Stimulated activated CD8-positive, alpha-beta memory T cell treated with anti-CD3 and anti-CD28 coated beads, Interleukin-7, amount 100 ng/mL, for 24 hours (primary cell): ENCODE measurements around the gene LMO3.

Experiments
- DNase-seq: peaks from one replicate; pipeline ENCODE4 v3.0.0-alpha.2; 2020; ENCODE audit warnings: low read depth

LMO3 gene

DNA sequence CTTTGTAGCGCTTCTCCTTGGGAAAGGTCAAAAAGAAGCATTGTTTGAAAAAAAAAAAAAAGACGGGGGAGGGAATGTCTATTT lies at the start of gene LMO3:
TSS of gene LMO3 (minus strand) at position 46 of the 84 bp plus-strand sequence. CDS start 5,302 bp downstream, outside the sequence.
- no peak for DNase-seq

DNA sequence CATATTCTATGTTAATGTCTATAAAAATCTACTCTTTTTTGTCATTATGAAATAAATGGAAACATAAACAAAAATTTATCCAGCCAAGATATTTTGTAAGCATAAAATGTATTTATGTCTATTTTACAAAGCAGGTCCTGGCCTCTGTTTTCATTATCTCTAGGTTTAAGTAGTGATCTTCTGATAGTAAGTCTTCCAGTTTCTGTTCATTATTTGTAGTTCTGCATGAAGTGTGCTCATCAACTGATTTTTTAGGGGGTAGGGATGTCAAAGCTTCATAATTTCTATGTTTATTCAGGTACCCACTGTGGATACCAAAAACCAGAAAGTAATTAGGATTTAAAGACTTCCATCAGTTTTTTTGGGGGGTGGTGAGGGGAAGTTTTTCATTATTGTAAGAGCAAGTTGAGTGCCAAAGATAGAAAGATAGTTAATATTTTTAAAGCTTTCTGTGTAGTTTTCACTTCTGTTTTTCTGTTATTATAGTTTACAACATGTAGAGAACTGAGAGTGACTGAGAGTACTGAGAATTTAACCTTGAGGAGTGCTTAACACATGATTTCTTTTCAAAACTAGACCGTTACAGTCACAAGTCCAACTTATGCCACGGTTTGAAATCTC lies 30.6 kb upstream of the LMO3 start:
- no peak for DNase-seq

DNA sequence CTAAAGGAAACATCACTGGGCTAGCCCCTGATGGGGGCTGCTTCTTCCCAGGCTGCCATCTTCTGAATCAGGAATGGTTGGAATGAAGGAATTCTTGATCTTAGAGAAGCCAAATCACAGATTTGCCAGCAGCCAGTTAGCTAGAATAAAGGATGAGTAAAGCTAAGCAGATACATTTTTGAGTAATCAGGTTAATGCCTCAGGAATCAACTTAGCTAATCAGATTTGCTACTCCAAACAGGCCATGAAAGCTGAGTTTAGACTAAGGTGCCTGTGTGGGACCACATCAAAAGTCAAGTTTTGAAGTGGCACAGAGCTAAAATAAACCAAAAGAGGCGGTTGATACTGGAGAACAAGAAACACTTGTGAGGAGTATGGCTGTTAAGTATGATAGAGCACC lies 28.8 kb upstream of the LMO3 start:
- no peak for DNase-seq

DNA sequence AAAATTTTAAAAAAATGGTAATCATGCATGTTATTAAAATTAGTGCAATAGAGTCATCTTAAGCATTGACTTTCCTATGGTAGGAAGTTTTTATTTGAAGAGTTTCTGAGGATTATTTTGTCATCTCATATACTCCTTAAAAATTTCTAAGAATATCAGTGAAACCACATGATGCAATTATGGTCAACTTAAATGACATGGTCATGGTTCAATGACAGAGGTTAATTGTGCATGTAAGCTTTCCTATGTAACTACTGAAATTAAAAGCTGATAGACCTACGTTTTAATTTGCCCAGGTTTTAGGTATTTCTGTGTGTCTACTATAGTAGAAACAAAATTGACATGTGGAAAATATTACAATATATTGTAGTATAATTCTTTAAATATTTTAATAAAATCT lies 21.0 kb upstream of the LMO3 start:
- no peak for DNase-seq

DNA sequence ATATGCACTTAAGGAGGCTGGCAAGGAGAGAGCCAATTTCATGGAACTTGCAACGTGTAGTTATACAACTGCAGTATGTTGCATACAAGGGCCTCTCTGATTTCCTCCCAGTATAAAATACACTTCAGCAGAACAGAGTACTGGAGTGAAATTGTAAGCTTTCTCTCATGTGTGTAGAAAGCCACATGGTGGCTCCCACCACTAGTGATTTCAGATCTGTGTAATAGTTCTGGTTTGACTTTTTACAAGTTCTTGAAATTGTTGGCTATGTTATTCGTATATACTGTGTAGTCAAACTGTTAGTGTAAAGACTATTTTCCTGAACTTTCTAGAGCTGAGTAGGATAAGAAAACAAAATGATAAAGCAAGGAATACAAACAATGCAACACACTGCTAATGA lies 16.4 kb upstream of the LMO3 start:
- no peak for DNase-seq

DNA sequence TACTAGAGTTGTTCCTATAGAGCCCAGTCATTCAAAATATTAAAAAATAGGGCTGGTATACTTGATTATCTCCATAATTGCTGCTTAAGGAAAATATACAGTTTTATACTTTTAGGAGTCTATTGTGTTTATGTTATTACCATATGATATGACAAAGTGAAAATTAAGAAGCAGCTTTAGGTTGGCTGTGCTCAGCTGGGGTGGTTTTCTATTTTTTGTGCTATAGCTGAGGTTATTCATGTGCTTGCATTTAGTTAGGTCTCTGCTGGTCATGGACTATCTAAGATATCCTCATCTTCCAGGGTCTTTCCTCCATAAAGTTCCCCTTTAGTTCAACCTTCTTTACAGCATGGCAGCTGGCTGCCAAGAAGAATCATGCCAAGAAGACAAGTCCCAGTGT lies 13.6 kb upstream of the LMO3 start:
- no peak for DNase-seq

DNA sequence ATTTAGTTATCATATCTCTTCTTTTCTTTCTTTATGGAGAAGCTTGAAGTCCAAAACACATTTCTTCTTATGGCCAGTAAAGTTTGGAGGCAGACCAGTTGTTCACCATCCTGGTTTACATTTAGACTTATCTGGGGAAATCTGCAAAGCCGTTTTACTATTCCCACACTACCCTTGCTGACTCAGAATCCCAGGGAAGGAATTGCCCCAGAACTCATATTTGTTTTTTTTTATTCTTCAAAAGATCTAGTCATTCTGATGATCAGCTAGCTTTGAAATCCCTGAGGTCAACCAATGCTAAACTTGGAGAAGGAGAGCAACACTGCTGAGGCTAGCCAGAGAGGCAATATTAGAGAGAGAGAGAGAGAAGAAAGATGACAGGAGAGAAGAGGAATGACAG lies 12.3 kb upstream of the LMO3 start:
- no peak for DNase-seq

DNA sequence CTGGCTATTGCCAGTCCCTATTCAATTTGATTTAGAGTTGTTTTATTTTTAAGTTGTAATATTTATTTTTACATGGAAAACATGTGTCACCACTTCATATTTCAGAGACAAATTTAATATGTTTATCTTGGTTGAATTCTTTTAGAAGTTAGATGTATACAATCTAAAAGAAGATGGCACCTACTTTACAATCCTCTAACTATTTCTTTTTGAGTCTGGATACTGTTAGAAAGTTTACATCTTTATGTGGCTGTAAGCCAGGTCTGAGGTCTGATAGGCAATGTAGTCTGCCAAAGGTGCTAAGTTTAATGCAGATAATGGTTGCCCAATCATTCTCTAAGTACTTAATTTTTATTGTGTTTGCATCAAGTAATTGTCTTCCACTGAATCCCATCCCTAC lies 7.2 kb upstream of the LMO3 start:
- no peak for DNase-seq

DNA sequence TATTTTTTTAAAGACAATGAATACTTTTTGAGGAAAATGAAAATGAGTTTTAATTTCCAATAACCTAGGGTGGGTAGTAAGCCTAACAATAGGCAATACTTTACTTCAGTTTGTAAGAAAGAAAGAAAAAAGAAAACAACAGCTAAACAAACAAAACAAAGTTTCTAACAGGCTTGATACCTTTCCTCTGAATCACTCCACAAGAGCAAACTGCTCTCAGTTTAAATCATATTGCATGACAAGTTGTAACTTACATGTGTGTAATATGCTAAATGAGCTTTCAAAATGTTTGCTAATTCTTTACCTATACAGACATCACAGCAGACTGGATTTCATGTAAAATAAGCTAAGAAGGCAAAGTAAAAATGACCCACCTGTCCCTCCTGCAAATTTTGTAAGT lies 6.7 kb upstream of the LMO3 start:
- no peak for DNase-seq

DNA sequence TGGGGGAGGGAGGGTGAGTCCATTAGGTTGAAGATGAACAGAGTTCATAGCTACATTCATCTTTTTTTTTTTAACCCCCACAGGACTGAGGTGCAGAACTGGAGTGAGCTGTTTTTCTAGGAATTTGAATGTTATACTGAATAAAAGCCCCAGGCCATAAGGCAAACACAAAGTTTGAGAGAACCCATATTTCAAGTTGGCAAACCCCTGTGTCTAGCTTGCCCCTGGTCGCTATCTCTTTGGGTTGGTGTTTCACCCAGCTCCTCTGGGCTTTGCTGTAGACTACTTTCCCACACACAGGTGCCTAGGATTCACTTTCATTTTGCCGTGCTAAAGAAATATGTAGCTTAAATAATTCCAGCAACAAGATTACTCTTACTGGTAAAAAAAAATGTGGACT lies 5.2 kb upstream of the LMO3 start:
- no peak for DNase-seq

DNA sequence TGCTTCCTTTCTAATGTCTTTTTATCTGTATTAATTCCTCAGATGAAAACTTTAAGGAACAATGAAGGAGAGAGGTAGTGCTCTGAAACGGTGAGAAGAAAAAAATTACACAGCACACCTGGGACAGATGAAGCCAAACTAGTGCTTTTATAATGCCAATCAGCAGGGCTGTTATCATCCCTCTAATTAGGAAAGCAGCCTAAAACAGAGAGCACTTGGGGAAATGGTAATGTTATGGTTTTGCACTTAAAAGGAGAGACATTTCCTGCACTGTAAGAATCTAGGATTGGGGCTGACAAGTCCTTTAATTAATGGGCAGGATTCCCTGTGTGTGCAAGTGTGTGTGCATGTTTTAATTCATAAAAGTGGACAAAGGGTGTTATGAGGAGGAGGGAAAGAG lies 4.8 kb upstream of the LMO3 start:
- no peak for DNase-seq

DNA sequence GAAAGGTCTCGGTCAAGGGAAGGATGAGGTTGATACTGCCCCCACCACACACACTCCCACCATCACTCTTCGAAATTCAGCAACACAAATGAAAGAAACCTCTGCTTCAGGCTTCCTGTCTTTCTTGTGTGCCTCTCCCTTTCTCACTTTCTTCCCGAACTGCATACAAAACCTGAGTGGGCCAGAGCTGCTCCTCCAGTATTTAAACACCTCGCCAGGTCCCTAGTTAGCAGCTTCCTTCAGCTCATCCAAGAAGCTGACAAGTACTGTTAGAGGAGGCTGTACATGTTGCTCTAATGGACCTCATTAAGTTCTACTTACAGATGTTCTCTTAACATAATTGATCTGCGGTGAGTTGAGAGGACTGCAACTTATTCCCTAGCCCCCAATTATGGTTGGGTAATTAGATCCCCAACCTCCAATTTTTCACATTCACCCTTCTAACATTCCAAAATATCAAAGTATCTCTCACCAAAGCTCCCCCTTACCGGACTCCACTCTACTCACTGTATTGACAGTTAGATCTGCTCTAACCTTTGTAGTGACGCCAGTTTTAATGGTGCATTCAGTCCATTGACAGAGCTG lies 4.1 kb upstream of the LMO3 start:
- no peak for DNase-seq

DNA sequence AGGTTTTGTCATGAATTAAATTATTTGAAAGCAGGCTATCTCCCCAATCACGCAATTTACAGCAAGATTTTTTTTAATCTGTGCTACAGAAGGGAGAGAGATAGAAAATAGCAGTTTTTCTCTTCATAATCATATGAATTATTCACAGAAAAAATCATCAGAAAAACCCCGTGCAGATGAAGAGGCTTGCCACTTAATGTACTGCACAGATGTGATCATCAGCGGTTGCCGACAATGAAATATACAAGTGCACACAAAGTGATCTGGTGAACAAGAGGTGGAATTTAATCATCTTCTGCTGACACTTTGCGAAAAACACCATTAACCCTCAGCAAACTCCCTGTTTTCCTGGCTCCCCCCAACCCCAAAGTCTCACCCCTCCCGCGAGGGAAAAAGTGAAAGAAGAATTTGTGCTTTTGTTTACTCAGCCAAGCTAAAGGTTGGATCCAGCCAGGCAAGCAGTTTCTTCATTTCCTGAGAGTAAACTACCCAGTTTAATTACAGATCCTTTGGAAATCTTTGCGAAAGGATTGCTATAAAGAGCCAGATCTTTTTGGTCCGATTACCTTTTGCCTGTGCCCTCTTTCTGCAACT lies 3.1 kb upstream of the LMO3 start:
- no peak for DNase-seq

DNA sequence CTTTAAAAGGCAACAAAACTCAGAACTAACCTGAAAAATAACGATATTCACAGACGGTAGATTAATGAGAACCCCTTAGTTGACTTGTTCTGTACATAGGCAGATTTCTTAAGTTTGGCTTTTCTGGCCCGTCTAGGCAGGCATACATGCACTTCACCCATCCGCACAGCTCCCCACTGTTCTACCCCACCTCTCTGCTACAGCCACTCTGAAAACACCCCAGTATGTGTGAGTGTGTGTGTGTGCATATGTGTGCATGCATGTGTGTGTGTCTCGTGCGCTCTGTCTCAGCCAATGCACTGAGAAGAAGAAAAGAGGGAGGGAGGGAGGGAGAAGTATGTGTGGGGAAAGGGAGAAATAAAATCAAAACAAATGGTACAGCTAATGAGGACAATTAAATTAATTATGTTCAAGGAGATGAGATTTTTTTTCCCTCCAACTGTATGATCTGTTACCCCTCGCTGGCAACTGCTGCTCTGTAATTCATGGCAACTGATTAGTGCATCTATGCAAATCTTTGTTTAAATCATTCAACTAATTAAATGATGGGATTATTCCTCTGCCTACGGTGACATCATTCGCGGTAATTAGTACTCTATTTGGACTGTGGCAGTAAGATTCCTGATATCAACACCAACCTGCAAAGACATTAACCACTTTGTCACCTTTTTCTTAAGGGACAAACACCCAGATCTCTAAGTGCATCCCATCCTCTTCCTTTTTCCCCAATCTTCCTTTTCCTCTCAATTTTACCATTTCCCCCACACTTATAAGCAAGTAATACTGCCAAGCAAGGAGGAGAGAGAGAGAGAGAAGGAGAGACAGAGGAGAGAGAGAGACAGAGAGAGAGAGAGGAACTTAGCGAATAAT lies 2.2 kb upstream of the LMO3 start:
- no peak for DNase-seq

DNA sequence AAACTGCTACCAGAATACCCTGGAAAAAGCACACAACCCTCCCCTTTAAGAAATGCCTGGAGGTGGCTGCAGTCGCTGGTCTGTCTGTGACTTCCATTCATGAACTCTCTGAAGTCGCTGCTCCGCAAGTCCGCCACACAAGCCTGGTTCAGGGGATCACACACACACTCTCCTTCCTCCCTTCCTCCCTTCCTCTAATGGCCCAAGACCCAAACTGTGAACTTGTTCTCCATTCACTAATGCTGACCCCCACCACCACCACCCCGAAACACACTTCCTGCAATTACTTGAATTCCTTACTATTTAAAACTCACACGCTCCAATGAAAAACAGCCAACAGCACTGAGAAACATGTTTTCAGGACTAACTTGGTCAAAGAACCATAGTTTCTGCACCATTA lies 1.0 kb upstream of the LMO3 start:
- no peak for DNase-seq

DNA sequence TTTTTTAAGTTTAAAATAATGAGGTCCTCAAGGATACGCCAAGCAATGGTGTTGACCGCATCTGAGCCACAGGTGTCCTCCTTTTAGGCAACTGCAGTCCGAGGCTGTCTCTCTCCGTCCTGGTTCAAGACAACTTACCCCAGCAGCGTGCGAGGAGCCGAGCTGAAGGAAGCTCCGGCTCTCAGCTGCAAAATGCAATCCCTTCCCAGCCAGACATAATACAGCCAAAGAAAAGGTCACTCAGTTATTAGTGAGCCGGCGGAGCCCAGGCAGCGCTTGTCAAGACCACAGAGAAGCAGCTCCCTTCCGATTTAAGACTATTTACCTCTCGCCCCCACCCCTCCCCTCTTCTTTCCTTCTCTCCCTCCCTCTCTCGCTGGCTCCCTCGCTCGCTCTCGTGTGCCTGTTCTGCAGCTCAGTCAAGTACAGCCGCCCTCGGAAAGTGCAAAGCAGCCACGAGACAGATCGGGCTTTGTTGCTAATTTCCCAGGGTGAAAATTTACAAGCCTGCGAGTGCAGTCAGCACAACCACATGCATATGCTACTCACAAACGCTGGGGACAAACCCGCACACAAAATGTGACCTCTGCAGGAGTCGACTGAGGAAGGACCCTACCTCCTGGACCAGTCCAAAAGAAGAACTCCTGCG lies 363 bp upstream of the LMO3 start:
- no peak for DNase-seq

DNA sequence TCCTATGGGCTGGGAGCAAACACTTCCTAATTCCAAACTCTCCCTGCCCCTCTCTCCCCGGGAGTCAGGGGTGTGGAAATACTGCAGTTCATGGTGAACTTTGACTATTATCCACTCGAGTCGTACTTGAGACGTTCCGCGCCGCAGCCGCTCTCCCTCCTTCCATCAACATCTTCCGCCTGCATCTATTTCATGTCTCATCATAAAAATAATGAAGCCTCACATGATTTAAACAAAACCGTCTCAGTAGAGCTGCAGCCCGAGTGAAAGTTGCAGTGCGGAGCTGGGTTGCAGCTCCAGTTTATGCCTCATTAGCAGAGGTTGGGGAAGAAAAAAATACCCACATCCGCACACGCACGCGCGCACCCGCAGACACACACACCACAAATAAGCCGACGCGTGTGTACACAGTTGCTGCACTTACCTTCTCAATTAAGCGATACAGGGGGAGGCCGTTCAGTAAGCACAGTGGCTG lies 283 bp downstream of the LMO3 start:
- DNase-seq: no peak

DNA sequence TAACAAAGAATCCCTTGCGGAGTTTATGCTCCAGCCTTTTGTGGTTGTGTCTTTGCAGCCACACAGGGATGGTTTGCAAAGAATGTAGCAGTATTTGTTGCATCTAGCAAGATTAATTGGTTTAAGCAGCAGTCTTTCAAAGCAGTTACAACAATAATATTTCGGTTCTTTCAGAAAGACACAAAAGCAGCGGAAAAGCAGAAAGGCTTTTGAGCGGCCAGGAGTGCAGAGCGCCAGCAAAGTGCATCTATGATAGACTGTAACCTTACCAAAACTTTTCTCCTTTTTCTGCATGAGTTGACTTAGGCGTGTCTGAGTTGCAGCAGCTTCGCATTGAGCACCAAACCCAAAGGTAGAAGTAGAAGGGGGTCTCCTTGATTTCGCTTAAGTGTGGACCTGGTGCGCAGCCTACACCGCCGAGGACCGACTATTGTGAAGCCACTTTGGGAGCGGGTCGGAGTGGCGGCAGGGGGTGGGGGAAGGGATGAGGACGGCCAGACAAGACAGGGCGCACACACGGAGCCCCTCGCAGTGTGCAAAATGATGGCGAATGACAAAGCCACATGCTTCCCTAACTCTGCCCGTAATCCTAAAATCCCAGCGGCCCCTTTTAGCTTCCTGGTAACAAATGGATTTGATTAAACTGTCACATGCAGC lies 1.2 kb downstream of the LMO3 start:
- no peak for DNase-seq

DNA sequence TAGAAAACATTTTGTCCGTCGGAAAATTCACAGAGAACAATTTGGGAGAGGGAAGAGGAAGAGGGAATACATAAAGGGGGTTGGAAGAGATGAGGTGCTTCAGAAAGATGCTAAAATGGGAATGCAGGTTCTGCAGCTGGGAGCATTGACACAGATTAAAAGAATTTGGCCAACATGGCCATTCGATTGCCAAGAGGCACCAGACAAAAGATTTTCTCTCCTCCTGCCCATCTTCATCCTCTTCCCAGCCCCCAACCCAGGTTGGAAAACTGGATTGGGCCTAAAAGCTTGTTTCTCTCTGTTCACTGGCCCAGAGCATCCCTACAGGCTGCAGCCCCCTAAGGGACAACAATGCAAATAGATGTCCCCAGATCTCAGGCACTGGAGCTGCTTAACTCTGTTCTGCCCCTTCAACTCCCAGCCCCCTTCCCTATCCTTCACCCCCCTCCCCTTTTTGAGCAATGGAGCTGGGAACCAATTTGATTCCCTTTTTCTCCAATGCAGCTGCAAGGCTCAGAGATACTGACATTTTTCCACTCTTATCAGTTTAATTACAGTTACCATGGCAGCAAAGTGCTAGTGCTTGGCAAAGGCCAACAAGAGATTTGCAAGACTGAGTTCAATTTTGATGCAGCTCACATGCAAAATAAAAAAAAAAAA lies 1.9 kb downstream of the LMO3 start:
- DNase-seq: no peak

DNA sequence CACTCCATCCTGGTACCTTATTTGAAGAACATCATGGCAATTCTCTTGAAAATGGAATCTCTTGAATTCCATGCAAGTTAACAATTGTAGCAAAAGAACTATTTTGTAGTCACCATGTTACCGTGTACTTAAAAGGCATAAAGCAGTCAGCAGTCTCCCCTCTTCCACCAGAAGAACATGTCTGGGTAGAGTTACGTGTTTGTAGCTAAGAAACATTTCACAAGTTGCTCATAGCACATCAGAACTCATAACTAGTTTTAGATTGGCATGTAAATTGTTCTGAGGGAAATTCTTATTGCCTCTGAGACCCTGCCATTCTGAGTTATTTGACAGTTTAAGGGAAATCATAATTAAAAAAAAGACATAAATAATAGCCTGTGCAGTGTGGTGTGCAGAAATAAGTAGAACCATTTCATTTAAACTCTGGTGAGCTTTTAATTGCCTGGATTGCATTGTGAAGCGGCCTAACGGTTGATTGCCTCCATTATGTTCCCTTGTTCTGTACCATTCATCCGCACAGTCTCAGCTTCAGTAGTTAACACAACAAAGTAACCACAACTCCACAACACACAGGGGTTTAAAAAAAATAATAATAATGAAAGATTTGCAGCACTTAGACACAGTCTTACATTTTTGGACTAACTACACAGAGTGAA lies 2.6 kb downstream of the LMO3 start:
- DNase-seq: no peak

DNA sequence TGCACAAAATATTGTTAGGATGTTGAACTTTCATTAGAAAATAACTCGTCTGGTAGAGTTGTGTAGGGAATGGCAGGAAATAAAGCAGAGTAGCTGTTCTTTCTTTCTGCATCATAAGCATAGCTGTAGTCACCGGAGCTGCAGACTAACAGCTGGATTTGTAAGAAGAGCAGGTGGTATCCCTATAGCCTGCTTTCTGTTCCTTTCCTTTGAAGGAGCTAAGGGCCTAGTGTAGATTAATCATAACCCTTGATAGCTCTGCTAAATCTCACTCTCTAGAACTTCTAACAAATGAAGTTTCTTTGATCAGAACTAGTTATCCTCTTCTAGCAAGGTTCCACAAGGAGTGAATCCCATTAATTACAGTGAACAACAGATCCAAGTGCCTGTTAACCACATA lies 3.5 kb downstream of the LMO3 start:
- no peak for DNase-seq
